Tibial artery (tissue), 4 donors: ENCODE results near the gene DTNA.
A peak's percentile ranks its signal among the peaks of the same experiment; 100 is the strongest.
"Not testable (repeated sequence)": the region's sequence is repeated elsewhere in the genome, so short reads cannot be mapped to it uniquely, and the experiment has no call there.

Source experiments
- DNase-seq, 2 donors: peaks; one replicate each; pipeline ENCODE4 v3.0.0-alpha.2; 2019
- H3K27ac ChIP-seq, 2 donors: fragments of 200-600 bp; sonication (generic) in 1 of 2; 1 replicate in 1 of 2; 2 replicates in 1 of 2; pipeline ENCODE4 v1.5.1; 2018 to 2019; ENCODE audit warnings: mild to moderate bottlenecking in 1 of 2
- H3K27me3 ChIP-seq, 2 donors: fragments of 200-600 bp; sonication (generic) in 1 of 2; one replicate each; pipeline versions ENCODE4 v1.5.1 to v1.6.0; 2016 to 2019
- H3K36me3 ChIP-seq, 3 donors: fragments of 200-600 bp; sonication (generic) in 2 of 3; one replicate each; pipeline ENCODE4 v1.5.1; 2016 to 2019; ENCODE audit warnings: mild to moderate bottlenecking in 2 of 3
- H3K4me1 ChIP-seq, 4 donors: fragments of 200-600 bp; sonication (generic) in 2 of 4; 1 replicate in 3 of 4; 2 replicates in 1 of 4; pipeline ENCODE4 v1.5.1; 2016 to 2019
- H3K4me3 ChIP-seq, 2 donors: fragments of 200-600 bp; sonication (generic) in 1 of 2; 1 replicate in 1 of 2; 2 replicates in 1 of 2; pipeline ENCODE4 v1.5.1; 2018 to 2019; ENCODE audit warnings: mild to moderate bottlenecking in 2 of 2
- H3K9me3 ChIP-seq, 3 donors: fragments of 200-600 bp; sonication (generic) in 1 of 3; one replicate each; pipeline ENCODE4 v1.5.1; 2016 to 2019
- CTCF ChIP-seq, 2 experiments: fragments of 200-600 bp in 1 of 2; fragments of 450-650 bp in 1 of 2; IDR thresholded peaks; one replicate each; pipeline ENCODE4 v1.5.1; 2017 to 2019; ENCODE audit warnings: antibody characterized with exemption in 2 of 2, mild to moderate bottlenecking in 1 of 2, moderate library complexity in 1 of 2
- intact Hi-C: fragments of 100-400 bp; cut with DNase I; formaldehyde crosslinking; loops from one replicate; pipeline ENCODE4 v1.15.0; 2023; ENCODE audit warnings: low total_unique reads

Gene DTNA

GRCh38 chr18:34709750-34710441 lies at the start of gene DTNA:
Gene DTNA, plus strand, starts transcription at chr18:34710298. Its CDS starts 45,679 bp downstream, at chr18:34755977.
- Histone ChIP-seq H3K9me3 (no peaks in the 10 kb centered on the region), H3K4me3 (peak within 1 kb of the TSS; percentile 24 to 33), H3K4me1 (peaks cover 0 to 53% (median 40%) of the 10 kb centered on the region in 4 donors), H3K27me3 (no peaks in the 10 kb centered on the region), H3K36me3 (no peaks in the 10 kb centered on the region), H3K27ac (peak within 1 kb of the TSS; percentile 59 to 66)
- intact Hi-C loops = no loop called here
- DNase-seq = no peak
- no peak for TF ChIP-seq CTCF (IDR thresholded peaks at IDR 0.05)

GRCh38 chr18:34660572-34660971 lies 49.5 kb upstream of the DTNA start:
- intact Hi-C loops = no loop called here
- H3K27me3 ChIP-seq = no peaks in the 10 kb centered on the region
- peak overlapping the region; percentile 77 to 82 for H3K27ac ChIP-seq
- H3K9me3 ChIP-seq = no peaks in the 10 kb centered on the region
- peaks cover 0 to 66% (median 16%) of the 10 kb centered on the region in 4 donors for H3K4me1 ChIP-seq
- no peak for TF ChIP-seq CTCF (IDR thresholded peaks at IDR 0.05)
- no peak for DNase-seq
- H3K4me3 ChIP-seq = no peak overlapping the region
- H3K36me3 ChIP-seq = no peaks in the 10 kb centered on the region

GRCh38 chr18:34661464-34662087 lies 48.5 kb upstream of the DTNA start:
- H3K9me3 ChIP-seq = no peaks in the 10 kb centered on the region
- intact Hi-C loops = no loop called here
- no peak overlapping the region for H3K4me3 ChIP-seq
- H3K27me3 ChIP-seq = no peaks in the 10 kb centered on the region
- H3K27ac ChIP-seq = peak overlapping the region; percentile 77 to 82
- H3K36me3 ChIP-seq = no peaks in the 10 kb centered on the region
- DNase-seq = no peak
- peak; percentile 60 to 62 for TF ChIP-seq CTCF (IDR thresholded peaks at IDR 0.05)
- H3K4me1 ChIP-seq = peaks cover 0 to 58% (median 16%) of the 10 kb centered on the region in 4 donors

GRCh38 chr18:34676816-34677574 lies 33.1 kb upstream of the DTNA start:
- Histone ChIP-seq H3K27me3 (no peaks in the 10 kb centered on the region), H3K36me3 (no peaks in the 10 kb centered on the region), H3K4me3 (no peak overlapping the region), H3K4me1 (peaks cover 0 to 9% (median 0%) of the 10 kb centered on the region in 4 donors), H3K27ac (no peak overlapping the region), H3K9me3 (no peaks in the 10 kb centered on the region)
- no peak for TF ChIP-seq CTCF (IDR thresholded peaks at IDR 0.05)
- no peak for DNase-seq
- intact Hi-C loops = no loop called here

GRCh38 chr18:34689750-34690149 lies 20.3 kb upstream of the DTNA start:
- H3K4me3 ChIP-seq, H3K27ac ChIP-seq, H3K36me3 ChIP-seq, intact Hi-C loops, DNase-seq, H3K27me3 ChIP-seq, H3K9me3 ChIP-seq: not testable (repeated sequence)
- H3K4me1 ChIP-seq = peaks cover 0 to 27% (median 0%) of the 10 kb centered on the region in 4 donors

- no peak for DNase-seq
- TF ChIP-seq CTCF (IDR thresholded peaks at IDR 0.05) = no peak
- Histone ChIP-seq H3K27me3 (no peaks in the 10 kb centered on the region), H3K9me3 (no peaks in the 10 kb centered on the region), H3K36me3 (no peaks in the 10 kb centered on the region), H3K4me1 (peaks cover 0 to 33% (median 0%) of the 10 kb centered on the region in 4 donors), H3K27ac (no peak overlapping the region), H3K4me3 (no peak overlapping the region)
- intact Hi-C loops = no loop called here
These were observed 18.5 kb upstream of the DTNA start for GRCh38 chr18:34691614-34692013.
